Right lobe of liver (tissue), 4 donors: ENCODE data around the gene TBRG4.

Experiments
- CTCF ChIP-seq, 4 donors: fragments of 200-600 bp in 3 of 4; fragments of 450-650 bp in 1 of 4; IDR thresholded peaks; one replicate each; pipeline versions ENCODE4 v1.5.1 to v1.8.0; 2016 to 2022; ENCODE audit warnings: antibody characterized with exemption in 4 of 4, mild to moderate bottlenecking in 2 of 4
- POLR2A ChIP-seq: fragments of 450-650 bp; IDR thresholded peaks from one replicate; pipeline ENCODE4 v1.6.1; 2017; ENCODE audit warnings: antibody characterized with exemption, mild to moderate bottlenecking
- donor health status: DM: no; HTN: no; CAD: no.
- donor health status: DM: no; HTN: no; CAD: no.
- donor health status: DM: no; HTN: yes; CAD: no.

- TF ChIP-seq POLR2A: no peak
- no peak for TF ChIP-seq CTCF (IDR thresholded peaks at IDR 0.05)
Observed at GRCh38 chr7:45064047-45064725, 47.3 kb downstream of the TBRG4 start.
